ENCODE data around the gene KREMEN2. TPM values are rescaled to one million over a fixed set of nuclear protein-coding genes. Genes with fewer than 3 reads are reported as not detected.

KREMEN2 gene
- total and polyA plus RNA-seq, 12 donors = not detected

- intact Hi-C loops (cut with DNase I) = loop anchor here in 1 of 2 donors (10.0 kb wide), 1 partner anchor 57 kb away; no protein-coding TSS in a partner anchor
- TF ChIP-seq POLR2A (IDR thresholded peaks at IDR 0.05) (peak in 1 of 2 donors; percentile 13), CTCF (IDR thresholded peaks at IDR 0.05) (no peak)
- Histone ChIP-seq H3K9me3 (replicated peaks in 1 of 3) (no peaks in the 10 kb centered on the region), H3K27ac (peak overlapping the region in 4 of 5 donors; percentile 78 to 84 (median 82)), H3K4me1 (replicated peaks in 1 of 2) (peaks cover 12 to 24% of the 10 kb centered on the region in 2 donors), H3K27me3 (peaks cover 4% of the 10 kb centered on the region), H3K36me3 (replicated peaks in 1 of 2) (no peaks in the 10 kb centered on the region), H3K4me3 (peak overlapping the region in 1 of 4 donors; percentile 62)
- peak in 6 of 7 donors; percentile 55 to 71 (median 69) for DNase-seq
- 35 to 43% (median 38%) methylated on average over 33 of the region's 33 CpGs for WGBS, 4 donors
Measured at GRCh38 chr16:2981177-2981898, 17.3 kb downstream of the KREMEN2 start.

GRCh38 chr16:2981899-2982250 is 17.8 kb downstream of the KREMEN2 start:
- H3K36me3 ChIP-seq (replicated peaks in 1 of 2) = no peaks in the 10 kb centered on the region
- peaks cover 4% of the 10 kb centered on the region for H3K27me3 ChIP-seq
- TF ChIP-seq CTCF (IDR thresholded peaks at IDR 0.05) (no peak), POLR2A (IDR thresholded peaks at IDR 0.05) (no peak)
- peak overlapping the region in 2 of 5 donors; percentile 83 to 84 for H3K27ac ChIP-seq
- 44 to 67% (median 56%) methylated on average over 4 of the region's 4 CpGs for WGBS, 4 donors
- no peaks in the 10 kb centered on the region for H3K9me3 ChIP-seq (replicated peaks in 1 of 3)
- H3K4me3 ChIP-seq = no peak overlapping the region
- DNase-seq = no peak
- peaks cover 12 to 24% of the 10 kb centered on the region in 2 donors for H3K4me1 ChIP-seq (replicated peaks in 1 of 2)
- intact Hi-C loops (cut with DNase I) = loop anchor here in 1 of 2 donors (10.0 kb wide), 1 partner anchor 57 kb away; no protein-coding TSS in a partner anchor

GRCh38 chr16:2982402-2982801 is 18.3 kb downstream of the KREMEN2 start:
- no peaks in the 10 kb centered on the region for H3K9me3 ChIP-seq (replicated peaks in 1 of 3)
- peaks cover 4% of the 10 kb centered on the region for H3K27me3 ChIP-seq
- peaks cover 12 to 24% of the 10 kb centered on the region in 2 donors for H3K4me1 ChIP-seq (replicated peaks in 1 of 2)
- no peak for TF ChIP-seq CTCF (IDR thresholded peaks at IDR 0.05)
- no peak for TF ChIP-seq POLR2A (IDR thresholded peaks at IDR 0.05)
- WGBS, 4 donors = 69 to 88% (median 79%) methylated on average over 5 of the region's 5 CpGs
- H3K4me3 ChIP-seq = no peak overlapping the region
- intact Hi-C loops (cut with DNase I) = loop anchor here in 1 of 2 donors (10.0 kb wide), 1 partner anchor 58 kb away; no protein-coding TSS in a partner anchor
- no peak overlapping the region for H3K27ac ChIP-seq
- H3K36me3 ChIP-seq (replicated peaks in 1 of 2) = no peaks in the 10 kb centered on the region
- no peak for DNase-seq

GRCh38 chr16:2983706-2984136 is 19.6 kb downstream of the KREMEN2 start:
- TF ChIP-seq CTCF (IDR thresholded peaks at IDR 0.05) (peak; percentile 55 to 93 (median 77)), POLR2A (IDR thresholded peaks at IDR 0.05) (no peak)
- intact Hi-C loops (cut with DNase I) = loop anchor here in 1 of 2 donors (10.0 kb wide), 1 partner anchor 59 kb away; no protein-coding TSS in a partner anchor
- peak overlapping the region in 1 of 4 donors; percentile 16 for H3K4me3 ChIP-seq

More at GRCh38 chr16:2983706-2984136, 19.6 kb downstream of the KREMEN2 start:
- Histone ChIP-seq H3K27me3 (peaks cover 4% of the 10 kb centered on the region), H3K4me1 (replicated peaks in 1 of 2) (peaks cover 12 to 24% of the 10 kb centered on the region in 2 donors), H3K27ac (no peak overlapping the region), H3K9me3 (replicated peaks in 1 of 3) (no peaks in the 10 kb centered on the region), H3K36me3 (replicated peaks in 1 of 2) (no peaks in the 10 kb centered on the region)
- 9 to 19% (median 14%) methylated on average over 19 to 42 of the region's 42 CpGs for WGBS, 4 donors
- DNase-seq = peak; percentile 64 to 90 (median 80)

Data from adrenal gland (tissue), 12 donors.